ENCODE results near the gene TIE1. TPM values are rescaled to one million over a fixed set of nuclear protein-coding genes. Genes with fewer than 3 reads are reported as not detected.

The TIE1 gene
- total RNA-seq, 1 experiment from 2014 or later: not detected

GRCh38 chr1:43302201-43302600 lies 1.4 kb downstream of the TIE1 start:
- no peaks in the 10 kb centered on the region for H3K9me3 ChIP-seq (ENCODE audit: low read depth, low read length, poor library complexity, severe bottlenecking)
- H3K36me3 ChIP-seq (ENCODE audit: insufficient read depth, low read length, poor library complexity, severe bottlenecking): no peaks in the 10 kb centered on the region
- no TSS peak for BruUV-seq (replicated peaks)
- no peak for DNase-seq (ENCODE audit: low spot score)
- H3K27me3 ChIP-seq (replicated peaks; ENCODE audit: insufficient read depth, low read depth, low read length, poor library complexity): no peaks in the 10 kb centered on the region
- intact Hi-C loops (cut with micrococcal nuclease; ENCODE audit: unreplicated experiment): no loop called here
- H3K27ac ChIP-seq (ENCODE audit: low read depth, low read length, poor library complexity, severe bottlenecking): no peak overlapping the region
- no peaks in the 10 kb centered on the region for H3K4me1 ChIP-seq (ENCODE audit: insufficient read depth, low read length, poor library complexity, severe bottlenecking)
- ChIA-PET CTCF (no interaction called here), POLR2A (ENCODE audit: low non-redundant PET) (no interaction called here)
- TF ChIP-seq EZH2 (IDR thresholded peaks at IDR 0.05; ENCODE audit: borderline replicate concordance, low read depth, low read length, poor library complexity, severe bottlenecking): no peak
- TF ChIP-seq CTCF (conservative IDR thresholded peaks at IDR 0.05; ENCODE audit: low read depth, low read length): no peak
- H3K4me3 ChIP-seq (ENCODE audit: low read depth, low read length, poor library complexity, severe bottlenecking): no peak overlapping the region

GRCh38 chr1:43302721-43303470 lies 2.1 kb downstream of the TIE1 start:
- CTCF ChIA-PET: no interaction called here

GRCh38 chr1:43303471-43304313 lies 2.9 kb downstream of the TIE1 start:
- DNase-seq (ENCODE audit: low spot score): no peak
- ChIA-PET POLR2A (ENCODE audit: low non-redundant PET) (no interaction called here), CTCF (no interaction called here)
- TF ChIP-seq CTCF (conservative IDR thresholded peaks at IDR 0.05; ENCODE audit: low read depth, low read length) (no peak), EZH2 (IDR thresholded peaks at IDR 0.05; ENCODE audit: borderline replicate concordance, low read depth, low read length, poor library complexity, severe bottlenecking) (no peak)
- Histone ChIP-seq H3K36me3 (ENCODE audit: insufficient read depth, low read length, poor library complexity, severe bottlenecking) (no peaks in the 10 kb centered on the region), H3K9me3 (ENCODE audit: low read depth, low read length, poor library complexity, severe bottlenecking) (no peaks in the 10 kb centered on the region), H3K27ac (ENCODE audit: low read depth, low read length, poor library complexity, severe bottlenecking) (no peak overlapping the region), H3K4me1 (ENCODE audit: insufficient read depth, low read length, poor library complexity, severe bottlenecking) (no peaks in the 10 kb centered on the region), H3K4me3 (ENCODE audit: low read depth, low read length, poor library complexity, severe bottlenecking) (no peak overlapping the region), H3K27me3 (replicated peaks; ENCODE audit: insufficient read depth, low read depth, low read length, poor library complexity) (no peaks in the 10 kb centered on the region)
- BruUV-seq (replicated peaks): no TSS peak
- intact Hi-C loops (cut with micrococcal nuclease; ENCODE audit: unreplicated experiment): no loop called here

More at GRCh38 chr1:43302721-43303470, 2.1 kb downstream of the TIE1 start:
- intact Hi-C loops (cut with micrococcal nuclease; ENCODE audit: unreplicated experiment): no loop called here
- DNase-seq (ENCODE audit: low spot score): no peak
- Histone ChIP-seq H3K27ac (ENCODE audit: low read depth, low read length, poor library complexity, severe bottlenecking) (no peak overlapping the region), H3K4me1 (ENCODE audit: insufficient read depth, low read length, poor library complexity, severe bottlenecking) (no peaks in the 10 kb centered on the region), H3K36me3 (ENCODE audit: insufficient read depth, low read length, poor library complexity, severe bottlenecking) (no peaks in the 10 kb centered on the region), H3K27me3 (replicated peaks; ENCODE audit: insufficient read depth, low read depth, low read length, poor library complexity) (no peaks in the 10 kb centered on the region), H3K4me3 (ENCODE audit: low read depth, low read length, poor library complexity, severe bottlenecking) (no peak overlapping the region), H3K9me3 (ENCODE audit: low read depth, low read length, poor library complexity, severe bottlenecking) (no peaks in the 10 kb centered on the region)
- no TSS peak for BruUV-seq (replicated peaks)
- no peak for TF ChIP-seq CTCF (conservative IDR thresholded peaks at IDR 0.05; ENCODE audit: low read depth, low read length)
- no peak for TF ChIP-seq EZH2 (IDR thresholded peaks at IDR 0.05; ENCODE audit: borderline replicate concordance, low read depth, low read length, poor library complexity, severe bottlenecking)
- POLR2A ChIA-PET (ENCODE audit: low non-redundant PET): no interaction called here
